A549 (cell line): ENCODE measurements around the gene PKN1. TPM values are rescaled to one million over a fixed set of nuclear protein-coding genes. Genes with fewer than 3 reads are reported as not detected.
A peak's percentile ranks its signal among the peaks of the same experiment; 100 is the strongest.

ENCODE experiments used
- ATAC-seq, 2 experiments: fragments of 200-7000 bp in 1 of 2; fragments of >200 bp in 1 of 2; cut with Nextera tagmentation in 1 of 2; cut with Tn5 transposase in 1 of 2; 3 replicates each; pipeline versions ENCODE4 v1.8.0 to v1.9.1; 2018 to 2020; ENCODE audit warnings: mild to moderate bottlenecking in 1 of 2, moderate library complexity in 1 of 2
- CTCF ChIA-PET: fragments of 300-600 bp; sonication (Branson Sonifier 250); formaldehyde crosslinking; extraction: SDS; loops from one replicate; lab custom pipeline; 2021; ENCODE audit warnings: antibody characterized with exemption, inconsistent platforms; lab: Yijun Ruan, JAX
- POLR2A ChIA-PET: fragments of 350-600 bp; formaldehyde crosslinking; extraction: SDS; loops from one replicate; lab custom pipeline; 2021; ENCODE audit warnings: antibody characterized with exemption, inconsistent platforms; lab: Yijun Ruan, JAX
- DNase-seq, 2 experiments: peaks; one replicate each; pipeline versions ENCODE4 v3.0.0 to v3.0.0-alpha.2; 2011 to 2016; ENCODE audit warnings: low read depth in 1 of 2, low spot score in 1 of 2
- FAIRE-seq: peaks from 2 replicates; lab custom pipeline; 2011; peaks lifted over from hg19 to GRCh38; lab: Jason Lieb, UNC
- H3K27ac ChIP-seq, 2 experiments: fragments of >200 bp; sonication (Bioruptor Twin); formaldehyde crosslinking; 3 replicates each; pipeline ENCODE4 v1.5.1; 2016 to 2017
- H3K4me1 ChIP-seq: fragments of >200 bp; sonication (Bioruptor Twin); formaldehyde crosslinking; 3 replicates; pipeline ENCODE4 v1.6.1; 2016
- H3K4me2 ChIP-seq: fragments of >200 bp; sonication (Bioruptor Twin); formaldehyde crosslinking; 3 replicates; pipeline ENCODE4 v1.6.1; 2016
- H3K4me3 ChIP-seq: fragments of >200 bp; sonication (Bioruptor Twin); formaldehyde crosslinking; 3 replicates; pipeline ENCODE4 v1.5.1; 2016
- H3K9me3 ChIP-seq: fragments of >200 bp; sonication (Bioruptor Twin); formaldehyde crosslinking; 3 replicates; pipeline ENCODE4 v1.6.1; 2016
- ATOH8 ChIP-seq: fragments of 250-450 bp; sonication (Bioruptor Pico); IDR thresholded peaks from 2 replicates; pipeline ENCODE4 v1.5.0; 2020; ENCODE audit warnings: low read depth, mild to moderate bottlenecking, moderate library complexity
- BHLHE40 ChIP-seq: IDR thresholded peaks from 2 replicates; pipeline ENCODE4 v1.6.1; 2012; ENCODE audit warnings: low read depth, low read length, inconsistent platforms
- CBX2 ChIP-seq: fragments of 200-600 bp; sonication (generic); IDR thresholded peaks from 2 replicates; pipeline ENCODE4 v1.6.1; 2016; ENCODE audit warnings: low read depth, mild to moderate bottlenecking, borderline replicate concordance
- EHMT2 ChIP-seq: fragments of 200-600 bp; sonication (generic); IDR thresholded peaks from 2 replicates; pipeline ENCODE4 v1.6.1; 2016; ENCODE audit warnings: antibody characterized with exemption, low read depth, mild to moderate bottlenecking, moderate library complexity
- ELK1 ChIP-seq: fragments of 150-350 bp; IDR thresholded peaks from 2 replicates; pipeline ENCODE4 v1.6.1; 2014; ENCODE audit warnings: low read depth, mild to moderate bottlenecking, low read length
- FOSL2 ChIP-seq, 2 experiments: fragments of 450-650 bp in 1 of 2; fragments of >200 bp in 1 of 2; sonication (Bioruptor Twin) in 1 of 2; formaldehyde crosslinking; IDR thresholded peaks; 2 replicates each; pipeline versions ENCODE4 v1.5.0 to v1.6.1; 2016 to 2020; ENCODE audit warnings: mild to moderate bottlenecking in 1 of 2, moderate library complexity in 1 of 2
- HDAC2 ChIP-seq: fragments of 200-600 bp; sonication (generic); IDR thresholded peaks from 2 replicates; pipeline ENCODE4 v1.6.1; 2016
- HES2 ChIP-seq: fragments of >200 bp; sonication (Bioruptor Twin); formaldehyde crosslinking; IDR thresholded peaks from 2 replicates; pipeline ENCODE4 v1.6.1; 2016
- HMGXB4 ChIP-seq: fragments of 250-450 bp; sonication (Bioruptor Pico); IDR thresholded peaks from 2 replicates; pipeline ENCODE4 v1.5.0; 2021; ENCODE audit warnings: mild to moderate bottlenecking, moderate library complexity, borderline replicate concordance
- JUNB ChIP-seq: fragments of >200 bp; sonication (Bioruptor Twin); formaldehyde crosslinking; IDR thresholded peaks from 2 replicates; pipeline ENCODE4 v1.6.1; 2016
- KDM1A ChIP-seq: fragments of 200-600 bp; sonication (generic); IDR thresholded peaks from 2 replicates; pipeline ENCODE4 v1.6.1; 2016; ENCODE audit warnings: low read depth, mild to moderate bottlenecking
- KDM5A ChIP-seq: fragments of 200-600 bp; sonication (generic); IDR thresholded peaks from 2 replicates; pipeline ENCODE4 v1.6.1; 2016; ENCODE audit warnings: antibody characterized with exemption, mild to moderate bottlenecking
- MAX ChIP-seq: IDR thresholded peaks from 2 replicates; pipeline ENCODE4 v1.6.1; 2012
- NFE2L2 ChIP-seq: fragments of 150-350 bp; conservative IDR thresholded peaks from 2 replicates; pipeline ENCODE4 v1.6.1; 2014; ENCODE audit warnings: low read length
- PHF8 ChIP-seq: fragments of 200-600 bp; sonication (generic); IDR thresholded peaks from 2 replicates; pipeline ENCODE4 v1.6.1; 2016; ENCODE audit warnings: low read depth, mild to moderate bottlenecking, antibody characterized with exemption, moderate library complexity, borderline replicate concordance
- RAD21 ChIP-seq, 2 experiments: fragments of >200 bp in 1 of 2; sonication (Bioruptor Twin) in 1 of 2; formaldehyde crosslinking in 1 of 2; IDR thresholded peaks in 1 of 2; conservative IDR thresholded peaks in 1 of 2; 2 replicates in 1 of 2; 3 replicates in 1 of 2; pipeline ENCODE4 v1.6.1; 2012 to 2018; ENCODE audit warnings: inconsistent platforms in 1 of 2
- RCOR1 ChIP-seq: fragments of 150-350 bp; IDR thresholded peaks from 2 replicates; pipeline ENCODE4 v1.6.1; 2014; ENCODE audit warnings: antibody characterized with exemption, low read length, low read depth
- REST ChIP-seq: fragments of 200-600 bp; sonication (generic); IDR thresholded peaks from 2 replicates; pipeline ENCODE4 v1.6.1; 2016; ENCODE audit warnings: antibody characterized with exemption, mild to moderate bottlenecking, moderate library complexity
- SMC3 ChIP-seq: fragments of >200 bp; sonication (Bioruptor Twin); formaldehyde crosslinking; IDR thresholded peaks from 3 replicates; pipeline ENCODE4 v1.6.1; 2018; ENCODE audit warnings: inconsistent platforms
- SREBF2 ChIP-seq: fragments of 450-650 bp; IDR thresholded peaks from 2 replicates; pipeline ENCODE4 v1.6.1; 2014; ENCODE audit warnings: mild to moderate bottlenecking, moderate library complexity
- TP53 ChIP-seq: fragments of 250-450 bp; sonication (Bioruptor Pico); IDR thresholded peaks from 2 replicates; pipeline ENCODE4 v1.5.0; 2021; ENCODE audit warnings: mild to moderate bottlenecking, moderate library complexity
- USF2 ChIP-seq: fragments of 450-650 bp; IDR thresholded peaks from 2 replicates; pipeline ENCODE4 v1.6.1; 2014; ENCODE audit warnings: antibody characterized with exemption
- ZC3H11A ChIP-seq: fragments of 450-650 bp; IDR thresholded peaks from 2 replicates; pipeline ENCODE4 v1.6.1; 2014; ENCODE audit warnings: antibody characterized with exemption, mild to moderate bottlenecking
- ZNF302 ChIP-seq: fragments of 250-450 bp; sonication (Bioruptor Pico); IDR thresholded peaks from 2 replicates; pipeline ENCODE4 v1.9.0; 2021; ENCODE audit warnings: inconsistent platforms, mild to moderate bottlenecking, moderate library complexity
- WGBS: methylation state at CpG from one replicate; pipeline ENCODE4 v1.1.6; 2017; ENCODE audit errors: missing lambda C conversion rate; 5-methylcytosine and 5-hydroxymethylcytosine counted together
- polyA plus RNA-seq, 4 experiments: library from polyadenylated mRNA; depleted of rRNA in 3 of 4; stranded (reverse); fragments of >200 nt; fragmentation: RNase III in 1 of 4; extraction: RNeasy Plus Mini Kit Qiagen cat#74134 plus additional on column Dnase treatment in 1 of 4; gene quantifications; 2 replicates in 3 of 4; 3 replicates in 1 of 4; pipeline ENCODE4 v1.2.3, GENCODE V29; 2011 to 2017

PKN1 gene
- polyA plus RNA-seq, 2 of the 4 experiments (the other 2 are of a cell fraction) = 33.4 to 37.3 TPM

GRCh38 chr19:14477418-14478112 lies 44.5 kb downstream of the PKN1 start (continued):
- no peak for TF ChIP-seq FOSL2 (IDR thresholded peaks at IDR 0.05)
- TF ChIP-seq FOSL2 (CRISPR knock-in tag; IDR thresholded peaks at IDR 0.05) = no peak
- no peak for TF ChIP-seq RAD21 (conservative IDR thresholded peaks at IDR 0.05 in 1 of 2, IDR thresholded peaks at IDR 0.05 in 1 of 2)
- no peak for TF ChIP-seq JUNB
- TF ChIP-seq KDM5A = no peak
- TF ChIP-seq MAX = no peak
- TF ChIP-seq, all 56 proteins: peak for 0

GRCh38 chr19:14478113-14478545 lies 45.0 kb downstream of the PKN1 start:
- Histone ChIP-seq H3K9me3 (no peaks in the 10 kb centered on the region), H3K4me3 (no peak overlapping the region), H3K4me1 (peaks cover 32% of the 10 kb centered on the region), H3K4me2 (no peak overlapping the region), H3K27ac (no peak overlapping the region; a peak in 1 of 6 replicates)
- FAIRE-seq (no peak), DNase-seq (no peak), ATAC-seq (no peak)
- TF ChIP-seq HDAC2 (no peak), SMC3 (no peak), HMGXB4 (no peak), REST (no peak), HES2 (no peak), ZNF302 (CRISPR knock-in tag) (no peak), EHMT2 (no peak)
- WGBS = 100% methylated on average over 2 of the region's 24 CpGs
- ChIA-PET CTCF (interaction anchor here (1.0 to 4.6 kb wide), 5 partner anchors 9 to 63 kb away, joined by 4 to 22 read pairs (median 5); no protein-coding TSS in a partner anchor), POLR2A (no interaction called here)

GRCh38 chr19:14479309-14479974 lies 46.3 kb downstream of the PKN1 start:
- peaks cover 32% of the 10 kb centered on the region for H3K4me1 ChIP-seq
- FAIRE-seq (no peak), ATAC-seq (no peak), DNase-seq (no peak)
- H3K4me3 ChIP-seq = no peak overlapping the region
- no peaks in the 10 kb centered on the region for H3K9me3 ChIP-seq
- POLR2A ChIA-PET = no interaction called here
- H3K4me2 ChIP-seq = no peak overlapping the region
- peak overlapping the region in 1 of 2 experiments; percentile 53; a peak in 2 of 6 replicates for H3K27ac ChIP-seq
- CTCF ChIA-PET = interaction anchor here (0.5 to 4.6 kb wide), 23 partner anchors 8 to 348 kb away, joined by 3 to 22 read pairs (median 7); partner anchors contain the start of genes ASF1B and GIPC1
- WGBS = 81% methylated on average over 12 of the region's 14 CpGs
- TF ChIP-seq RAD21 (conservative IDR thresholded peaks at IDR 0.05 in 1 of 2, IDR thresholded peaks at IDR 0.05 in 1 of 2) (no peak), PHF8 (no peak), ATOH8 (CRISPR knock-in tag) (no peak), KDM5A (no peak), KDM1A (no peak), FOSL2 (IDR thresholded peaks at IDR 0.05) (no peak), FOSL2 (CRISPR knock-in tag; IDR thresholded peaks at IDR 0.05) (no peak), BHLHE40 (no peak), TP53 (CRISPR knock-in tag) (no peak), CBX2 (no peak), NFE2L2 (no peak), ELK1 (no peak), USF2 (no peak), RCOR1 (no peak), SREBF2 (no peak), ZC3H11A (no peak)
